Measurements from ENCODE around the gene MYLK. TPM values are rescaled to one million over a fixed set of nuclear protein-coding genes. Genes with fewer than 3 reads are reported as not detected.

The MYLK gene
- total RNA-seq, 1 experiment from 2014 or later = 20.5 TPM

GRCh38 chr3:123679712-123680386 is 204.3 kb downstream of the MYLK start:
- DNase-seq (ENCODE audit: low spot score) = no peak

- peak; percentile 29 for DNase-seq (ENCODE audit: low spot score)
These were observed 206.0 kb downstream of the MYLK start for GRCh38 chr3:123678108-123678511.

DNA sequence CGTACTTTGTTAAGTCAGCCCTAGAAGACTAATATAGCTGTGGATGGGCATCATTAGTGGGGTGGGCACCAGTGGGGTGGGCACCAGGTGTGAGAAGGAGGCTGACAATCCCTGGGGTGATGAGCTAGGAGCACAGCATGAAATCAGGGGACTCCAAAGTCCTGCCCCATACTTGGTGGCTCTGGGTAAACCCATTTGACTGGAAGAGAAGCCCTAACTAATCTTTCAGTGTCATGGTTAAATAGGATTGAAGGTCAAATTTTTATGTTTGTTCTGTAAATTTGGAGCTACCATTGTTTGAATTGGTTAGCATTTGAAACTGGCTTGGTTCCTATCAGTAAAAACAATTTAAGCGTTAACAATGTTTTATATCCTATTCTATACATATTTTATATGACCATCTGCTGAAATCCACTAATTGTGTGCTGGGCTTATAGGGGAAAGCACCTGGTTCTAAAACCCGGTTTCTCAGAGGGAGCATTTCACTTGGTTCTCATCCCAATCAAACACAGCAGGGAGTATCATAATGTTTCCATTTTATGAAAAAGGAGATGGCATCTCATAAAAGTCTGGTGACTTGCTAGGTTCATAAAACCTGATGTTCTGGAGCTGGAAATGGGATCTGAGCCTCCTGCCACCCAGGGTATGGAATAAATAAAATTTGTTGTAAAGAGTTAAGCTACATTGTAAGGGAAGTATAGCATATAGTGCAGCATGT is 211.5 kb downstream of the MYLK start:
- DNase-seq (ENCODE audit: low spot score) = no peak

- DNase-seq (ENCODE audit: low spot score) = no peak
These were observed 213.4 kb downstream of the MYLK start for GRCh38 chr3:123670743-123671142.

DNA sequence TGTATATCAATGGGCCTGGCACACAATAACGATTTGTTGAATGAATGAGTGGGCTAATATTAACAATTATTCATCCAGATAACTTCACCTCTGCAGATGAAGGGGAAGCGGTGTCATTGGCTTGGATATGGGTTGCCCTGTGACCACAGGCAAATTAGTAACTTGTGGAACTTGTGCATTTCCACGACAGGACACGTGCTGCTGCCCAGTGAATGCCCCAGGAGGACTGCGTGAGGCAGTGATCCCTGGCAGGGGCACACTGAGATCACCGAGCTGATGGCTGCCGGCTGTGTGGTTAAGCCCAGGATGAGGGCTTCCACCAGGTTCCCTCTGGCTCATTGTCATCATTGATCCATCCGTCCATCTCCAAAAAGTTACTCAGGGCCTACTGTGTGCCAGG is 215.2 kb downstream of the MYLK start:
- no peak for DNase-seq (ENCODE audit: low spot score)

GRCh38 chr3:123667784-123668183 is 216.3 kb downstream of the MYLK start:
- DNase-seq (ENCODE audit: low spot score) = no peak

DNA sequence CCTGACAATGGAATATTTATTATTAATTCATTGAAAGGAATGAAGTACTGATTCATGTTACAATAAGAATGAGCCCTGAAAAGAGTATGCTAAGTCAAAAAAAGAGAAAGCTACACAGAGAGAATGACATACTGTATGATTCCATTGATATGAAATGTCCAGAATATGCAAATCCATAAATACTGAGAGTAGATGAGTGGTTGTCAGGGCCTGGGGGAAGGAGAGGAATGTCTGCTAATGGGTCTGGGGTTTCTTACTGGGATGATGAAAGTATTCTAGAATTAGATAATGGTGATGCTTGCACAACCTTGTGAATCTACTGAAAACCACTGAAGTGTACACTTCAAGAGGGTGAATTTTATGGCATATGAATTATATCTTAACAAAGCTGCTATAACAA is 219.4 kb downstream of the MYLK start:
- no peak for DNase-seq (ENCODE audit: low spot score)

DNA sequence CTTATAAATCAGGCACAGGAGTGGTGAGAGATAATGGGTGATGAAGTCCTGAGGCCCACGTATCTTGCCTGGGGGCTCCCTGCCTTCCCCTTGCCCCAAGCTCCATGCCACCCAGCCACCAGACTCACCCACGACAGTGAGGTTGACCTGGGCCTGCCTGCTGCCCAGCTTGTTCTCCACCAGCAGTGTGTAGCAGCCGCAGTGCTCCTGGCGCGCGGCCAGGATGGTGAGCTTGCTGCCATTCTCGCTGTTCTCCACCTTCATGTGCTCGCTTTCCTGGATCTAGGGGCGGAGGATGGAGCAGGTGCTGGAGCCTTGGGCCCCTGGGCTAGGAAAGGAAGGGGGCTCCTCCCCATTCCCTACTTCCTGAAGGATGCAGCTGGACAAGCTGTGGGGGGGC is 220.2 kb downstream of the MYLK start:
- no peak for DNase-seq (ENCODE audit: low spot score)

GRCh38 chr3:123661973-123662372 is 222.2 kb downstream of the MYLK start:
- no peak for DNase-seq (ENCODE audit: low spot score)

DNA sequence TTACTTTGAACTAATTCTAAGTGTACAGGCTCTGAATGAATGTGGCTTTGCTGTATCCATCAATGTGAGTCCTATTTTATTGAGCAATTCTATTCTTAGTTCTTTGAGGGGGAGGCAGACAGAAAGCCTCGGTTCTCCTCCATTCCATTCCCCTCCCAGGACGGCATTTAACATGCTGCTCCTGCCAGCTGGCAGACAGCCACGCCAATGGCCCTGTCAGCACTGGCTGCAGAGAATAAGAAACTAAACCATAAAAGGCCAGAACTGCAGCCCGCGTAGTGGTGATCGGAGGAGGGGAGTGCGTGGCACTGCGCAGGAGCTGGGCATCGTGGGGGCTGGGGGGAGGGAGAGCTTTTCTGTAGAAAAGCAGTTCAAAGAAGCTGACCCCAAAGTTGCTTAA is 223.2 kb downstream of the MYLK start:
- DNase-seq (ENCODE audit: low spot score) = no peak

- DNase-seq (ENCODE audit: low spot score) = no peak
These were observed 223.9 kb downstream of the MYLK start for GRCh38 chr3:123660141-123660675.

GRCh38 chr3:123658852-123659206 is 225.3 kb downstream of the MYLK start:
- DNase-seq (ENCODE audit: low spot score) = no peak

GRCh38 chr3:123658118-123658851 is 225.8 kb downstream of the MYLK start:
- no peak for DNase-seq (ENCODE audit: low spot score)

DNA sequence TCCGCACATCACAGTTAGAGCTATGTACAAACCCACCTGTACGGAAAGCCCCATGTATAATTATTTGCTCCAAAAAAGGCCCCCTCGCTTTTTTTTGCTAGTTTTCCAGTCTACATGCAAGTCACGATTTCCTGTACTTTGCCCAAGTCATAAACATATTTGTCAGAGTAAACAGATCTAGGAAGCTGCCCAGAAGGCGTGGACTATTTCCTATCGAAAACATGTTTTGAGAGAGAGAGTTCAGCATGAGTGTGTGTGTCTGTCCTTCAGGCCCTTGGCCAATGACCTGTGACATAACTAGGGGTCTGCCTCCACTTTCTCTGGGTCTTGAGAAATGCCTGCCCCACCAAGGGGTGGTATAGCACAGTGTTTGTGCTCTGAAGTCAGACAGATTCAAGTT is 226.6 kb downstream of the MYLK start:
- DNase-seq (ENCODE audit: low spot score) = no peak

GRCh38 chr3:123657111-123657510 is 227.0 kb downstream of the MYLK start:
- no peak for DNase-seq (ENCODE audit: low spot score)

- DNase-seq (ENCODE audit: low spot score) = peak; percentile 38
These were observed 227.4 kb downstream of the MYLK start for GRCh38 chr3:123656691-123657090.

DNA sequence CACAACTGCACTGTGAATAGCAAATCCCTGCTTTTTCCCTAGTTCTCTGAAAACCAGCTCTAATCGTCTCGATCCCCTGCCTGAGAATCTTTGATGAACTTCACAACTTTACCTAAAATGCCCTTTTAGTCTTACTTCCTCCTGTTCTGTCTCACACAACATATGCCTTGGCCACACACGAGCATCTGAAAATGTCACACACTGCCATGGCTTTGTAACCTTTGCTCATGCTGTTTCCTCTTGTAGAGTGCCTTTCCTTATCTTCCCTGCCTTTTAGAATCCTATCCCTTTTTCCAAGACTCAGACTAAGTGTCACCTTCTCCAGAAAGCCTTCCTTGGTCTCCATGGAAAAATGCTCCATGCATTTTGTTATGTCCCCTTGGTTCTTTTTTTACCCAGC is 227.9 kb downstream of the MYLK start:
- no peak for DNase-seq (ENCODE audit: low spot score)

DNA sequence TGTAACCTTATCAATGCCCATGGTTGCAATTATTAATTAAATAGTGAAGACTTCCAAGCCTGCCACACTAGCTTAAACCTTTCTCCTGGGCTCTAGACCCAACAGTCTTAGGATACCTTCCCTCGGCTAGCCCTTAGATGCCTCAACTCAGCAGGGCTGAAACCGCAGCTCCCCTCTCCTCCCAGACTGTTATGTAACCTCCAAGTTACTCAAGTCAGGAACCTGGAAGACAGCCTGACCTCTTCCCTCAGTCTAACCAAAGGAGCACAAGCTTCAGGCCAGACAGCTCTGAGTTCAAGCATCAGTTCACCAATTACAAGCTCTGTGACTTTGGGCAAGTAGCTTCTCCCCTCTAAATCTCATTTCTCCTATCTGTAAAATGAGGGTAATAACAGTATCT is 228.7 kb downstream of the MYLK start:
- DNase-seq (ENCODE audit: low spot score) = no peak

GRCh38 chr3:123653221-123653682 is 230.9 kb downstream of the MYLK start:
- DNase-seq (ENCODE audit: low spot score) = no peak

DNA sequence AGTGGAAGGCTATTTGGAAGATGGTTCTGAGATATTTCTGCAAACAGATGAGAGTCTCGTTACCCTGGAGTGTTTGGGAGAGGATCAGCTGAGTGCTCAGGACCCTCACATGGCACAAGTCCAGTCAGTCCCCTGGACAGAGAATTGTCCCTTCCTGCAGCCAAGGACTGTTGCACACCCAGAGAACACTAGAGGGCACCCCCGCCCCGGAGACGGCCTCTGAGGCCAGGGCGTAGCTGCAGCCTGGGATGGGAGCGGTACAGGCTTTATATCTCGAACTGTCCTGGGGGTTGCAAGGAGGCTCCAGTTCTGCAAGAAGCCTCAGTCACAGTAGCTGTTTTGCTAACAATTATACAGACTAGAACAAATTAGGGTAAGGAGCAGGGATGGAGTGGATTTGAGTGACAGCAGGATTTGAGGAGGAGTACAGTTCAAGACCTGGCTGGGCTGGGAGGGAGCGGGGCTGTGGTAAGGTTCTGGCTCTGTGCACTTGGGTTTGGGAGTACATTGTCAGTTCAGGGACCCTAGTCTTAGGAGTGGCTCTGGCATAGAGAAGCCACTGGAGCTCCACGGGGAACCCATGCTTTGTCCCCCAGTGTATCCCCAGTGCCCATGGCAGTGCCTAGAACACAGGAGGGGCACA is 231.7 kb downstream of the MYLK start:
- DNase-seq (ENCODE audit: low spot score) = peak; percentile 88

- DNase-seq (ENCODE audit: low spot score) = no peak
These were observed 232.4 kb downstream of the MYLK start for GRCh38 chr3:123651449-123652341.
